ENCODE data around the gene TAF8.
A peak's percentile ranks its signal among the peaks of the same experiment; 100 is the strongest.

Gene TAF8

GRCh38 chr6:42135722-42136121 lies 85.4 kb downstream of the TAF8 start:
- H3K4me3 ChIP-seq (ENCODE audit: low read length), result no peak overlapping the region
- TF ChIP-seq CTCF (IDR thresholded peaks at IDR 0.05; ENCODE audit: insufficient read depth, low read depth, low read length, missing control alignments), result no peak
- DNase-seq (ENCODE audit: low read depth), result no peak

DNA sequence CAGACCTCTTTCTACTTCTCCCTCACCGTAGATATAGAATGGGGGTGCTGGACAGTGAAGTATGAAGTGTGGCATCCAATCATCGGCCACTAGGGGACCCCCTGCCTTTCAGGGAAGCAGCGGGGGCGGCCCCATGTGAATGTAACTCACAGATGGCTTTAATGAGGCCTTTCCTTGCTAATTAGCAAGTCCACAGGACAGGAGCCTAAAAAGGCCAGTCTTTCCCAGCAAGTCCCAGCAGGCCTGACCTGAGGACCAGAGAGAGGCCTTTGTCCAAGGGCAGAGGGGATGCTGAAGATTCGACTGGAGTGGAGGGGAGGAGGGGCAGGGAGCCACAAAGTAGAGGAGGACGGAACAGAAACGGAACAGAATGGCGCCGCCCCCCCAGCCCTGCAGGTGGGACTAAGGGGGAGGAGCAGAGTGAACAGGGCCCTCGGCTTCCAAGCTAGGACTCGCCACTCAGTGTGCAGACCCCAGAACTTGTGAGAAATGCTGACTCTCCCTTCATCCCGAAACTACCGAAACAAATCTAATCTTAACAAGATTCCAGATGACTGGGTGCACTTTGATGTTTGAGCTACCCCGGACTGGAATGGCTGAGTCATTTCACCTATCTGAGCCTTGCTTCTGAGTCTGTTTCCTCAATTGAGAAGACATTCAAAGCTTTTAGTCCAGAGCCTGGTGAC lies 86.3 kb downstream of the TAF8 start:
- TF ChIP-seq CTCF (IDR thresholded peaks at IDR 0.05; ENCODE audit: insufficient read depth, low read depth, low read length, missing control alignments), result peak; percentile 12
- H3K4me3 ChIP-seq (ENCODE audit: low read length), result peak overlapping the region; percentile 28
- peak; percentile 85 for DNase-seq (ENCODE audit: low read depth)
